H1 (cell line): Measurements from ENCODE around the gene FBN2. TPM values are rescaled to one million over a fixed set of nuclear protein-coding genes. Genes with fewer than 3 reads are reported as not detected.

Source experiments
- SAP30 ChIP-seq: fragments of 300-600 bp; sonication (generic); IDR thresholded peaks from 2 replicates; pipeline ENCODE4 v1.7.1; 2012; ENCODE audit warnings: low read length, moderate library complexity, mild to moderate bottlenecking, inconsistent platforms; ENCODE audit not compliant: insufficient read depth, insufficient replicate concordance
- SIX5 ChIP-seq: IDR thresholded peaks from 2 replicates; pipeline ENCODE4 v1.6.1; 2011; ENCODE audit warnings: mild to moderate bottlenecking, low read depth, low read length
- polyA plus RNA-seq, 7 experiments: library from polyadenylated mRNA; depleted of rRNA in 3 of 7; stranded (reverse) in 5 of 7; unstranded in 2 of 7; fragments of >200 nt in 5 of 7; fragments of 200-250 nt in 2 of 7; gene quantifications; 1 replicate in 5 of 7; 2 replicates in 1 of 7; 4 replicates in 1 of 7; pipeline versions ENCODE4 v1.2.1 to v1.2.3, GENCODE V29; 2011 to 2013; ENCODE audit warnings: missing spikeins in 2 of 7, mixed read lengths in 2 of 7
- total RNA-seq: library from RNA; stranded (reverse); fragmentation: NEBNext Ultra II Directional; extraction: Animal tissue kit (Norgen Biotek cat#: 25700); gene quantifications from 2 replicates; pipeline ENCODE4 v1.2.1, GENCODE V29; 2021
- TF ChIP-seq, protein P1 (sequence below): IDR thresholded peaks from 2 replicates; pipeline ENCODE4 v1.6.1; 2012; ENCODE audit warnings: inconsistent platforms

The FBN2 gene
- total and polyA plus RNA-seq, 2 of the 8 experiments (the other 6 are each of a cell fraction or from before 2014, with no cell fraction given) = 14.1 to 16.3 TPM

DNA sequence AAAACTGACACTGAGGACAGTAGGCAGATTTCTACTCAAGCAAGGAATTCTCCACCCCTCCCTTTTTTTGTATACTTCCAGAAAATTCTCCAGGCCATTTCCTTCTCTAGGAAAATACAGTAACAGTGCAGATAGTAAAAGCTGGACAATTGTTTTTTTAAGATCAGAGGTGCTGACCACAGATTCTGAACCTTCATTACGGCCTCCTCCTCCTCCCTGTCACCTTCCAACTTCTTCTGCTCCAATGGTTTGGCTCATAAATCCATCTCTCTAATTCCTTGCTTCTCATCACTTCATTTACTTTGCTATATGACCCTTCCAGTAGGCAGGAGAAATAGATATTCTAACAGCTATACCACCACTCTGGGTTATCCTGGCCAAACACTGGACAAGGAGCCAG, 220.6 kb downstream of the FBN2 start (continued):
- no peak for TF ChIP-seq SAP30
- TF ChIP-seq, protein P1, sequence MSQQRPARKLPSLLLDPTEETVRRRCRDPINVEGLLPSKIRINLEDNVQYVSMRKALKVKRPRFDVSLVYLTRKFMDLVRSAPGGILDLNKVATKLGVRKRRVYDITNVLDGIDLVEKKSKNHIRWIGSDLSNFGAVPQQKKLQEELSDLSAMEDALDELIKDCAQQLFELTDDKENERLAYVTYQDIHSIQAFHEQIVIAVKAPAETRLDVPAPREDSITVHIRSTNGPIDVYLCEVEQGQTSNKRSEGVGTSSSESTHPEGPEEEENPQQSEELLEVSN = no peak
- TF ChIP-seq SIX5 = no peak
